HFFc6 (cell line): Measurements from ENCODE around the gene SERPINB5. TPM values are rescaled to one million over a fixed set of nuclear protein-coding genes. Genes with fewer than 3 reads are reported as not detected.

Experiments used
- DNase-seq: peaks from one replicate; pipeline ENCODE4 v3.0.0-alpha.2; 2018
- H3K27ac Mint-ChIP-seq: 2 replicates; pipeline ENCODE4 v1.8.0; 2020; ENCODE audit warnings: mild to moderate bottlenecking, mixed read lengths
- H3K27me3 Mint-ChIP-seq: 2 replicates; pipeline ENCODE4 v1.8.0; 2021; ENCODE audit warnings: mild to moderate bottlenecking, moderate library complexity, mixed read lengths; ENCODE audit not compliant: insufficient read depth
- H3K36me3 Mint-ChIP-seq: 2 replicates; pipeline ENCODE4 v1.8.0; 2021; ENCODE audit warnings: low read depth, mixed read lengths
- H3K4me1 Mint-ChIP-seq: 2 replicates; pipeline ENCODE4 v1.8.0; 2020; ENCODE audit warnings: low read depth, mixed read lengths
- H3K4me3 Mint-ChIP-seq: 2 replicates; pipeline ENCODE4 v1.8.0; 2020; ENCODE audit warnings: mild to moderate bottlenecking, moderate library complexity, mixed read lengths
- H3K9me3 Mint-ChIP-seq: 2 replicates; pipeline ENCODE4 v1.8.0; 2020; ENCODE audit warnings: mild to moderate bottlenecking, mixed read lengths
- total RNA-seq, 6 experiments: library from RNA; stranded (reverse); fragmentation: NEBNext Ultra II Directional; extraction: Animal tissue kit (Norgen Biotek cat#: 25700); gene quantifications; 2 replicates in 1 of 6; 3 replicates in 5 of 6; pipeline ENCODE4 v1.2.3, GENCODE V29; 2021
- TF ChIP-seq, protein P1 (sequence below): fragments of 200-600 bp; sonication (generic); IDR thresholded peaks from 2 replicates; pipeline ENCODE4 v1.5.0; 2021; ENCODE audit warnings: antibody characterized with exemption, mild to moderate bottlenecking

SERPINB5 gene
- total RNA-seq, 6 experiments from 2014 or later = not detected

DNA sequence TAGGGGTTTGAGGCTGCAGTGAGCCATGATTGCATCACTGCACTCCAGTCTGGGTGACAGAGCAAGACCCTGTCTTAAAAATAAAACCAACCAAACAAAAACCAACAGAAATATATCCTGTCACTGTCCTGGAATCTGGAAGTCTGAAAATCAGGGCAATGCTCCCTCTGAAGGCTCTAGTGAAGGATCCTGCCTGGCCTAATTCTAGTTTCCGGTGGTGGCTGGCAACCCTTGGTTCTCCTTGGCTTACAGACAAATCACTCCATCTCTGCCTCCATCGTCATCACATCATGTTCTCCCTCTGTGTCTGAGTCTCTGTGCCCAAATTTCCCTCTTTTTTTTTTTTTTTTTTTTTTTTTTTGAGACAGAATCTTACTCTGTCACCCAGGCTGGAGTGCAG lies 38.6 kb upstream of the SERPINB5 start:
- peaks cover 19% of the 10 kb centered on the region for H3K27me3 Mint-ChIP-seq
- H3K9me3 Mint-ChIP-seq = no peaks in the 10 kb centered on the region
- DNase-seq = no peak
- TF ChIP-seq, protein P1, sequence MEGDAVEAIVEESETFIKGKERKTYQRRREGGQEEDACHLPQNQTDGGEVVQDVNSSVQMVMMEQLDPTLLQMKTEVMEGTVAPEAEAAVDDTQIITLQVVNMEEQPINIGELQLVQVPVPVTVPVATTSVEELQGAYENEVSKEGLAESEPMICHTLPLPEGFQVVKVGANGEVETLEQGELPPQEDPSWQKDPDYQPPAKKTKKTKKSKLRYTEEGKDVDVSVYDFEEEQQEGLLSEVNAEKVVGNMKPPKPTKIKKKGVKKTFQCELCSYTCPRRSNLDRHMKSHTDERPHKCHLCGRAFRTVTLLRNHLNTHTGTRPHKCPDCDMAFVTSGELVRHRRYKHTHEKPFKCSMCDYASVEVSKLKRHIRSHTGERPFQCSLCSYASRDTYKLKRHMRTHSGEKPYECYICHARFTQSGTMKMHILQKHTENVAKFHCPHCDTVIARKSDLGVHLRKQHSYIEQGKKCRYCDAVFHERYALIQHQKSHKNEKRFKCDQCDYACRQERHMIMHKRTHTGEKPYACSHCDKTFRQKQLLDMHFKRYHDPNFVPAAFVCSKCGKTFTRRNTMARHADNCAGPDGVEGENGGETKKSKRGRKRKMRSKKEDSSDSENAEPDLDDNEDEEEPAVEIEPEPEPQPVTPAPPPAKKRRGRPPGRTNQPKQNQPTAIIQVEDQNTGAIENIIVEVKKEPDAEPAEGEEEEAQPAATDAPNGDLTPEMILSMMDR = no peak
- H3K36me3 Mint-ChIP-seq = no peaks in the 10 kb centered on the region
- H3K4me1 Mint-ChIP-seq = peaks cover 36% of the 10 kb centered on the region
- H3K4me3 Mint-ChIP-seq = no peak overlapping the region
- no peak overlapping the region for H3K27ac Mint-ChIP-seq

DNA sequence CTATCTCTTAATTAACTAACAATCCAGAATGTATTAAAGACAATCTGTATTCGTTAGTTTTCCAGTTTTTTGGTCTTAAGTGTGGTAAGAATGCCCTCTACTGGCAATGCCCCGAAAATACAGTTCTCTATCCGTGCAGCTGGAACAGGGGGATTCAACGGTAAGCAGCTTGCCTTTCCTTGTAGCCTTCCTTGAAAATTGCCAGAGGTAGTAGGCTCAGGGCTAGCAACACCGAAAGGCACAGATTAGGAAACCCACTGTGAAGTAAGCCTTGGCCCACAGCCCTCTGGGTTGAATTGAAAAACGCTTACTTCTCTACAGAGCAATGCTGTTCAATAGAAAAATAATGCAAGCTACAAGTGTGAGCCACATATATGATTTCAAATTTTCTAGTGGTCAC lies 37.4 kb upstream of the SERPINB5 start:
- TF ChIP-seq, protein P1 = peak; percentile 86
- Mint-ChIP-seq H3K27me3 (peaks cover 13% of the 10 kb centered on the region), H3K36me3 (no peaks in the 10 kb centered on the region), H3K27ac (no peak overlapping the region), H3K4me3 (no peak overlapping the region), H3K9me3 (no peaks in the 10 kb centered on the region), H3K4me1 (peaks cover 38% of the 10 kb centered on the region)
- DNase-seq = peak; percentile 44

DNA sequence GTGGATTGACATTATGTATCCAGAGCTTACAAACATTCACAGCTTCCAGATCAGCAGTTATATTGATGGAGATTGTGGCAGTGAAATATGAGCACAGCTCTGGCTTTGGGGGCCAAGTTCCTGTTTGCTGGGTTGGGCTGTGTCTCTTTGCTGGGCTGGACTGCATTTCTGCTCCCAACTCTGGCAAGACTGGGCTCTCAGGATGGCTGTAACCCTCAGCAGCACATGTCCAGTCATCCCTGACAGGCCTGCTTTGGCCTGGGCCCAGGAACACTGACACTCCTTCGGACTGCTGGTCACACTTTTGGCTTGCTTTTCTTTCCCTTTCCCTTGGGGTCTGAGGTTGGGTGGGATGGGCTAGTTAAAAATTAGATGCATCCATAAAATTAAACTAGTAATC lies 36.5 kb upstream of the SERPINB5 start:
- Mint-ChIP-seq H3K36me3 (no peaks in the 10 kb centered on the region), H3K27me3 (peaks cover 8% of the 10 kb centered on the region), H3K4me1 (peaks cover 46% of the 10 kb centered on the region), H3K4me3 (no peak overlapping the region), H3K27ac (peak overlapping the region; percentile 18; the same call in 1 of the 2 replicates), H3K9me3 (no peaks in the 10 kb centered on the region)
- peak; percentile 57 for DNase-seq
- TF ChIP-seq, protein P1 = no peak

DNA sequence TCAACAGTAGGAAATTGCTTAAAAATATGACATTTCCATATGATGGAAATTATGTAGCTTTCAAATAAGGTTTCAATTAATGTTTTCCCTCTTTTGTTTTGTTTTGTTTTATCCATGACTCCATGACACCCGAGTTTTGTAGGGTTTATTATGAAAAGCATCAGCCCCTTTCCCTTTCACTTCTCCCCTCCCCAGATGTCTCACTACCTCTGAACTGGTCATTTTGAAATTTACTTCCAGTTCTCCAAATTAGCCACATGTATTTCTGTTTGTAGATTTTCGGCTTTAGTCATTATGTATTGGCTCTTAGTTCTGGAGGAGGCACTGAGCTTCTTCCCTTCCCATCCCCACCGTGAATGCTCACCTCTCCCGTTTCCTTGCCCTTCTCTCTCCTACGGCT lies 35.9 kb upstream of the SERPINB5 start:
- peaks cover 8% of the 10 kb centered on the region for H3K27me3 Mint-ChIP-seq
- TF ChIP-seq, protein P1 = no peak
- H3K27ac Mint-ChIP-seq = no peak overlapping the region
- no peak for DNase-seq
- peaks cover 47% of the 10 kb centered on the region for H3K4me1 Mint-ChIP-seq
- no peak overlapping the region for H3K4me3 Mint-ChIP-seq
- no peaks in the 10 kb centered on the region for H3K9me3 Mint-ChIP-seq
- H3K36me3 Mint-ChIP-seq = no peaks in the 10 kb centered on the region

DNA sequence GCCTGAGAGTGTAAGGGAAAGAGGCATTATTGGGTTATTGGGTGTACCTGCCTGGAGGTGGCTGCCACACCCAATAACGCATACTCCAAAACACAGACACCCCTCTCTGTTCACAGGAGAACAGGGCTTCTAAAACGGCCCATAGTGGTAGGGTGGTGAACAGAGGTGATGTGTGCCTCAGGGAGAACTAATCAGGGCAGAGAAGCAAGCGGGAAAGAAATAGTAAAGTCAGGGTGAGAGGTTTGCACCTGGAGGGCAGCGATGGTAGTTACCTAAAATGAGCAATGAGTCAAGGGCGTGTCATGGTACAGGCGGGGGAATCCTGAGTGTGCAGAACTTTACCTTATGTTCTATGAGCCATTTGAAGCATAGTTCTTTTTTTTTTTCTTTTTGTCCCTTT lies 32.9 kb upstream of the SERPINB5 start:
- H3K36me3 Mint-ChIP-seq = no peaks in the 10 kb centered on the region
- H3K27me3 Mint-ChIP-seq = peaks cover 4% of the 10 kb centered on the region
- DNase-seq = no peak
- H3K27ac Mint-ChIP-seq = no peak overlapping the region
- peaks cover 41% of the 10 kb centered on the region for H3K4me1 Mint-ChIP-seq
- no peaks in the 10 kb centered on the region for H3K9me3 Mint-ChIP-seq
- TF ChIP-seq, protein P1 = no peak
- no peak overlapping the region for H3K4me3 Mint-ChIP-seq

DNA sequence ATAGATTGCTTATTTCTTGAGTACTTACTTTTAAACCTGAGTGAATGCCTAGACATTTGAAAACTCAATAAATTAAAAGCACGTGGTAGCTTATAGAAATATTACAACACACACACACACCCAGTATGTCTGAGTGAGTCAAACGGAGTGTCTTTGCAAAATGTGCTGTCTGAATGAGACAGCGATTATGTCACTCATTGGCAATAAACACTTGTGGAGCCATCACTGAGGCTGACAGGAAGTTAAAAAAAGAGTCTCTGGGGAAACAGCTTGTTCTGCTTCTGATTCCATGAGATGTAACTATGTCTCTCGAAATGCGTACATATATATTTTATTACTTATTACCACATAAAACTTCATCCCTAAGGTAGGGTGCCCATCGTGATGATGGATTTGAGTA lies 32.2 kb upstream of the SERPINB5 start:
- peak; percentile 61 for DNase-seq
- TF ChIP-seq, protein P1 = no peak
- H3K4me3 Mint-ChIP-seq = no peak overlapping the region
- H3K9me3 Mint-ChIP-seq = no peaks in the 10 kb centered on the region
- H3K4me1 Mint-ChIP-seq = peaks cover 34% of the 10 kb centered on the region
- no peak overlapping the region for H3K27ac Mint-ChIP-seq
- H3K36me3 Mint-ChIP-seq = no peaks in the 10 kb centered on the region
- peaks cover 4% of the 10 kb centered on the region for H3K27me3 Mint-ChIP-seq
